ENCODE measurements around the gene MUC4. TPM values are rescaled to one million over a fixed set of nuclear protein-coding genes. Genes with fewer than 3 reads are reported as not detected.

Gene MUC4
- total and polyA plus RNA-seq, 9 of the 15 experiments (the other 6 are each of a cell fraction or from before 2014, with no cell fraction given): under 0.01 to 0.21 (median 0.10) TPM; not detected in 4

- WGBS (ENCODE audit: insufficient coverage, low coverage, missing lambda C conversion rate): 32% methylated on average over 19 of the region's 19 CpGs
- Histone ChIP-seq H3K4me1 (replicated peaks in 1 of 2; ENCODE audit: control insufficient read depth in 2 of 2, insufficient read depth in 2 of 2, low read length in 2 of 2) (peaks cover 5 to 16% of the 10 kb centered on the region in 2 experiments; a peak in 3 of 5 replicates), H3K9ac (ENCODE audit: insufficient read depth in 1 of 2, low read depth in 2 of 2, low read length in 2 of 2) (peak overlapping the region; percentile 10 to 87; a peak in 3 of 4 replicates), H3K4me3 (no peak overlapping the region), H4K20me1 (replicated peaks; ENCODE audit: control insufficient read depth, insufficient read depth, low read length) (no peaks in the 10 kb centered on the region), H3K9me1 (ENCODE audit: control insufficient read depth, insufficient read depth, low read length) (no peaks in the 10 kb centered on the region), H3K79me2 (ENCODE audit: control insufficient read depth, insufficient read depth, low read length) (no peaks in the 10 kb centered on the region), H2AFZ (ENCODE audit: low read depth, low read length) (peak overlapping the region; percentile 88), H3K27ac (ENCODE audit: extremely low read depth, low read depth, low read length) (no peak overlapping the region), H3K36me3 (ENCODE audit: control insufficient read depth, insufficient read depth, low read length) (no peaks in the 10 kb centered on the region), H3K9me3 (replicated peaks; ENCODE audit: control insufficient read depth, insufficient read depth, low read depth, low read length) (no peaks in the 10 kb centered on the region), H3K4me2 (ENCODE audit: insufficient read depth, low read length) (peak overlapping the region; percentile 52), H3K27me3 (ENCODE audit: control insufficient read depth in 2 of 2, insufficient read depth in 2 of 2, low read length in 2 of 2) (peaks cover 0 to 19% of the 10 kb centered on the region in 2 experiments; a peak in 3 of 5 replicates)
- CTCF ChIA-PET (ENCODE audit: low intra/inter-chr PET ratio): no interaction called here
- intact Hi-C loops (cut with micrococcal nuclease) (no loop called here), in situ Hi-C loops (cut with MboI) (no loop called here)
- no peak for DNase-seq (ENCODE audit: extremely low read depth in 1 of 4, low spot score in 3 of 4)
- ATAC-seq: peak; percentile 76
- BruUV-seq (replicated peaks): no TSS peak
- FAIRE-seq: no peak
- POLR2A ChIA-PET: interaction anchor here (0.6 to 0.9 kb wide), 4 partner anchors 10 to 50 kb away, joined by 3 to 4 read pairs (median 4); no protein-coding TSS in a partner anchor
- no peak for TF ChIP-seq ZNF699 (CRISPR knock-in tag; IDR thresholded peaks at IDR 0.05; ENCODE audit: insufficient replicate concordance)
- TF ChIP-seq RBM22 (IDR thresholded peaks at IDR 0.05; ENCODE audit: low read depth, low read length, poor library complexity, severe bottlenecking): no peak
- TF ChIP-seq PURB (CRISPR knock-in tag; IDR thresholded peaks at IDR 0.05; ENCODE audit: low read depth): no peak
- 0 out of 4 replicates have a peak, but pooled peaks of 1 of the 2 experiments have one; percentile 16 for TF ChIP-seq NRF1 (conservative IDR thresholded peaks at IDR 0.05 in 1 of 2, IDR thresholded peaks at IDR 0.05 in 1 of 2)
- TF ChIP-seq EP300 (IDR thresholded peaks at IDR 0.05; ENCODE audit: low read length): no peak
- no peak for TF ChIP-seq PTBP1 (IDR thresholded peaks at IDR 0.05; ENCODE audit: low read depth, low read length)
- no peak for TF ChIP-seq ZNF277 (CRISPR knock-in tag; IDR thresholded peaks at IDR 0.05; ENCODE audit: borderline replicate concordance)
- TF ChIP-seq NR4A1 (CRISPR knock-in tag; IDR thresholded peaks at IDR 0.05): no peak
- TF ChIP-seq NR4A1 (tag; IDR thresholded peaks at IDR 0.05): no peak
- no peak for TF ChIP-seq STAG1 (CRISPR knock-in tag; IDR thresholded peaks at IDR 0.05; ENCODE audit: borderline replicate concordance)
- no peak for TF ChIP-seq HNRNPLL (IDR thresholded peaks at IDR 0.05; ENCODE audit: low read depth, low read length, poor library complexity, severe bottlenecking)
- 0 out of 2 replicates have a peak, but pooled peaks have one; percentile 51 for TF ChIP-seq ZNF12 (CRISPR knock-in tag; IDR thresholded peaks at IDR 0.05)
- no peak for TF ChIP-seq SP1 (CRISPR knock-in tag; IDR thresholded peaks at IDR 0.05)
- TF ChIP-seq EZH2 (IDR thresholded peaks at IDR 0.05; ENCODE audit: borderline replicate concordance, low read depth, low read length): no peak
- TF ChIP-seq CAMTA2 (CRISPR knock-in tag; conservative IDR thresholded peaks at IDR 0.05): no peak
- no peak for TF ChIP-seq ZKSCAN8 (CRISPR knock-in tag; IDR thresholded peaks at IDR 0.05)
- TF ChIP-seq THAP12 (CRISPR knock-in tag; IDR thresholded peaks at IDR 0.05): no peak
- no peak for TF ChIP-seq ZNF316 (IDR thresholded peaks at IDR 0.05)
- no peak for TF ChIP-seq ETV5 (CRISPR knock-in tag; IDR thresholded peaks at IDR 0.05; ENCODE audit: low read depth)
- no peak for TF ChIP-seq SRSF1 (IDR thresholded peaks at IDR 0.05; ENCODE audit: low read depth, low read length)
Observed at GRCh38 chr3:195839260-195840010, 27.7 kb upstream of the MUC4 start.

Measured in K562 (cell line).